ENCODE measurements around the gene KCNA3. TPM values are rescaled to one million over a fixed set of nuclear protein-coding genes. Genes with fewer than 3 reads are reported as not detected.
A peak's percentile ranks its signal among the peaks of the same experiment; 100 is the strongest.
"Not testable (repeated sequence)": the region's sequence is repeated elsewhere in the genome, so short reads cannot be mapped to it uniquely, and the experiment has no call there.

KCNA3 gene
- total RNA-seq, 3 donors from 2014 or later, result 1.5 to 2.7 (median 1.9) TPM

- DNase-seq (no peak), ATAC-seq (peak; percentile 17)
- no peak overlapping the region for H3K4me3 ChIP-seq
- no peaks in the 10 kb centered on the region for H3K9me3 ChIP-seq
- intact Hi-C loops (cut with DNase I, micrococcal nuclease), result no loop called here
- no peaks in the 10 kb centered on the region for H3K4me1 ChIP-seq (ENCODE audit: low read depth)
- TF ChIP-seq CTCF (IDR thresholded peaks at IDR 0.05), result no peak
- no peaks in the 10 kb centered on the region for H3K36me3 ChIP-seq (ENCODE audit: low read depth)
These were observed 7.0 kb downstream of the KCNA3 start for GRCh38 chr1:110667776-110668175.

- Histone ChIP-seq H3K36me3 (ENCODE audit: low read depth) (no peaks in the 10 kb centered on the region), H3K9me3 (no peaks in the 10 kb centered on the region), H3K4me1 (ENCODE audit: low read depth) (no peaks in the 10 kb centered on the region), H3K4me3 (no peak overlapping the region)
- intact Hi-C loops (cut with DNase I, micrococcal nuclease), result no loop called here
- DNase-seq (no peak), ATAC-seq (no peak)
- no peak for TF ChIP-seq CTCF (IDR thresholded peaks at IDR 0.05)
These were observed 11.5 kb downstream of the KCNA3 start for GRCh38 chr1:110663241-110663640.

- ATAC-seq; intact Hi-C loops (cut with DNase I, micrococcal nuclease); H3K4me3 ChIP-seq; DNase-seq; H3K9me3 ChIP-seq; H3K4me1 ChIP-seq (ENCODE audit: low read depth); H3K36me3 ChIP-seq (ENCODE audit: low read depth): not testable (repeated sequence)
These were observed 15.2 kb downstream of the KCNA3 start for GRCh38 chr1:110659559-110659958.

- H3K4me3 ChIP-seq, result no peak overlapping the region
- no peaks in the 10 kb centered on the region for H3K9me3 ChIP-seq
- intact Hi-C loops (cut with DNase I, micrococcal nuclease), result no loop called here
- no peak for DNase-seq
- no peak for TF ChIP-seq CTCF (IDR thresholded peaks at IDR 0.05)
- no peaks in the 10 kb centered on the region for H3K36me3 ChIP-seq (ENCODE audit: low read depth)
- ATAC-seq, result no peak
- no peaks in the 10 kb centered on the region for H3K4me1 ChIP-seq (ENCODE audit: low read depth)
These were observed 17.4 kb downstream of the KCNA3 start for GRCh38 chr1:110657351-110657750.

GRCh38 chr1:110650609-110651008 lies 24.1 kb downstream of the KCNA3 start:
- Histone ChIP-seq H3K4me1 (ENCODE audit: low read depth) (no peaks in the 10 kb centered on the region), H3K36me3 (ENCODE audit: low read depth) (no peaks in the 10 kb centered on the region), H3K4me3 (no peak overlapping the region), H3K9me3 (no peaks in the 10 kb centered on the region)
- intact Hi-C loops (cut with DNase I, micrococcal nuclease), result no loop called here
- no peak for TF ChIP-seq CTCF (IDR thresholded peaks at IDR 0.05)
- DNase-seq (no peak), ATAC-seq (no peak)

GRCh38 chr1:110648417-110648816 lies 26.3 kb downstream of the KCNA3 start:
- Histone ChIP-seq H3K4me1 (ENCODE audit: low read depth) (no peaks in the 10 kb centered on the region), H3K9me3 (no peaks in the 10 kb centered on the region), H3K36me3 (ENCODE audit: low read depth) (no peaks in the 10 kb centered on the region), H3K4me3 (no peak overlapping the region)
- ATAC-seq (no peak), DNase-seq (no peak)
- TF ChIP-seq CTCF (IDR thresholded peaks at IDR 0.05), result no peak
- intact Hi-C loops (cut with DNase I, micrococcal nuclease), result no loop called here
